22Rv1 (cell line): Measurements from ENCODE around the gene FBXO42.
A peak's percentile ranks its signal among the peaks of the same experiment; 100 is the strongest.
"Not testable (repeated sequence)": the region's sequence is repeated elsewhere in the genome, so short reads cannot be mapped to it uniquely, and the experiment has no call there.

Experiments
- H3K27ac ChIP-seq: fragments of 450-650 bp; 2 replicates; pipeline ENCODE4 v1.5.1; 2017
- ZFX ChIP-seq: fragments of 450-650 bp; IDR thresholded peaks from 2 replicates; pipeline ENCODE4 v1.6.1; 2017; ENCODE audit warnings: antibody characterized with exemption, borderline replicate concordance
- TF ChIP-seq, protein P1 (sequence below): fragments of 450-650 bp; IDR thresholded peaks from 2 replicates; pipeline ENCODE4 v1.5.1; 2017; ENCODE audit warnings: mild to moderate bottlenecking

Gene FBXO42

DNA sequence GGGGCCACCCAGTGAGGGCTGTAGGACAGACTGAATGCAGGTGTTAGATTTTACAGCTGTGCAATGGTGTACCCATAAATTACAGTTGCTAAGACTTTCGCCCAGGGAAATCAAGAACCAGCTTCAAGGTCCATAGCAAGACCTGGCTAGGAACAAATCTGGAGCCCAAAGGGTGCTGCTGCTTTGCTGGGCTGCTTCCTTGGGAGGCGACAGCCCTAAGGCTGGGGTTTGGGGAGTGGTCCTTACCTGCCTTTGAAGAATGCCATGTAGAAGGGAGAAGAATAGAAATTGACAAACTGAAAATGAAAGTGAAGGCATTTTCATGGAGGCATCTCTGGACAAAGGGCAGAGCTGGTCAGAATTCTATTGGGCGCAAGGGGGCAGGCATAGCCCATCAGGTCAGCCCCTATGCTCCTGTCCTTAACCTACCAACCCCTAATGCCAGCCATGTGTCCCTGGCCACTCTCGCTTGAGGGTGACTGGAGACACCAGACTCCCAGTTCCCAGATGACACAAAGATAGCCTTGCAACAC, 132.2 kb downstream of the FBXO42 start:
- no peak overlapping the region for H3K27ac ChIP-seq
- TF ChIP-seq ZFX, result no peak
- TF ChIP-seq, protein P1, sequence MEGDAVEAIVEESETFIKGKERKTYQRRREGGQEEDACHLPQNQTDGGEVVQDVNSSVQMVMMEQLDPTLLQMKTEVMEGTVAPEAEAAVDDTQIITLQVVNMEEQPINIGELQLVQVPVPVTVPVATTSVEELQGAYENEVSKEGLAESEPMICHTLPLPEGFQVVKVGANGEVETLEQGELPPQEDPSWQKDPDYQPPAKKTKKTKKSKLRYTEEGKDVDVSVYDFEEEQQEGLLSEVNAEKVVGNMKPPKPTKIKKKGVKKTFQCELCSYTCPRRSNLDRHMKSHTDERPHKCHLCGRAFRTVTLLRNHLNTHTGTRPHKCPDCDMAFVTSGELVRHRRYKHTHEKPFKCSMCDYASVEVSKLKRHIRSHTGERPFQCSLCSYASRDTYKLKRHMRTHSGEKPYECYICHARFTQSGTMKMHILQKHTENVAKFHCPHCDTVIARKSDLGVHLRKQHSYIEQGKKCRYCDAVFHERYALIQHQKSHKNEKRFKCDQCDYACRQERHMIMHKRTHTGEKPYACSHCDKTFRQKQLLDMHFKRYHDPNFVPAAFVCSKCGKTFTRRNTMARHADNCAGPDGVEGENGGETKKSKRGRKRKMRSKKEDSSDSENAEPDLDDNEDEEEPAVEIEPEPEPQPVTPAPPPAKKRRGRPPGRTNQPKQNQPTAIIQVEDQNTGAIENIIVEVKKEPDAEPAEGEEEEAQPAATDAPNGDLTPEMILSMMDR, result no peak

DNA sequence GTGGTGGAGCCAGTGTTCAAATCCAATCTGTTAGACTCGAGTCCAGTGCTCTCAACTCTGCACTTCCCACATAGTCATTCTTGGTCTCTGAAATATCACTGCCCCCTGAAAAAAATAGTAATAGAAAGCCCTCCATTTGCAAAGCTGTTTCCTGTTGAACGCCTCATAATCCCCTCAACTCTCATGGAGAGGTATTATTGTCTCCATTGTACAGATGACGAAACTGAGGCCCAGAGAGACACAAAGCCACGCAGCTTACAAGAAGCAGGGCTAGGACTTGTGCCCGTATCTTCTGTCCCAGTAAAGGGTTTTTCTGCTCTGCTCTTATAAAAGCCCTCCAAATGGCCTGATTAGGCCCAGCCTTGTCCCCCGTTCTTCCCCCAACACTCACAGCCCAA, 133.6 kb downstream of the FBXO42 start:
- H3K27ac ChIP-seq, result no peak overlapping the region
- no peak for TF ChIP-seq ZFX
- TF ChIP-seq, protein P1, result no peak

DNA sequence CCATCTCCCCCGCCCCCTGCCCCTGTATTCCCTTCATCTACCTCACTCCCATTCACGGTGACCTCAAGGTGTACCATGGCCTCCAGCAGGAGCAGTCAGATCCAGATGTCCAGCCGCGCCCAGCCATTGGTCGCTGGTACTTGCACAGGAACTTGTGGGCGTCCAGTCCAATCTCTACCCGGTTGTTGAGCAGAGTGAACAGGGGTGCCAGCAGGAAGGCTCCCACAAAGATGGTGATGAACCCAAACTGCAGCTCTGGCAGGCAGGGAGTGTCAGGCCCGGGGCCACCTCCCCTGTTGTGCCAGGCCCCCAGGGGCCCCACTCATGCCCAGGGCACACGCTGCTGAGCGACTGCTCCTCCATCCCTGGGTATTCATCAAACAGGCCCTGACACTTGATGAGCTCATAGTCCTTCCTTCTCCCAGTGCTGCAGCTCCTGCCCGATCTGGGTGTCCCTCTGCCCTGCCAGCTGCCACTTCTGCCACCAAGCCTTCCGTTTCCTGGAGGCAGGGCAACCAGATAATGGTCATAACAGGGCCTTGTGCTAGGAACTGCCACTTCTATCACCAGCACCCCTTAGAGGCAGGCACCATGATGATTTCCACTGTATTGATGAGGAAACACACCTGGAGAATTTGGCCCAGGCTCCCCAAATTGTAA, 134.1 kb downstream of the FBXO42 start:
- H3K27ac ChIP-seq, result no peak overlapping the region
- TF ChIP-seq ZFX, result no peak
- TF ChIP-seq, protein P1, result no peak

DNA sequence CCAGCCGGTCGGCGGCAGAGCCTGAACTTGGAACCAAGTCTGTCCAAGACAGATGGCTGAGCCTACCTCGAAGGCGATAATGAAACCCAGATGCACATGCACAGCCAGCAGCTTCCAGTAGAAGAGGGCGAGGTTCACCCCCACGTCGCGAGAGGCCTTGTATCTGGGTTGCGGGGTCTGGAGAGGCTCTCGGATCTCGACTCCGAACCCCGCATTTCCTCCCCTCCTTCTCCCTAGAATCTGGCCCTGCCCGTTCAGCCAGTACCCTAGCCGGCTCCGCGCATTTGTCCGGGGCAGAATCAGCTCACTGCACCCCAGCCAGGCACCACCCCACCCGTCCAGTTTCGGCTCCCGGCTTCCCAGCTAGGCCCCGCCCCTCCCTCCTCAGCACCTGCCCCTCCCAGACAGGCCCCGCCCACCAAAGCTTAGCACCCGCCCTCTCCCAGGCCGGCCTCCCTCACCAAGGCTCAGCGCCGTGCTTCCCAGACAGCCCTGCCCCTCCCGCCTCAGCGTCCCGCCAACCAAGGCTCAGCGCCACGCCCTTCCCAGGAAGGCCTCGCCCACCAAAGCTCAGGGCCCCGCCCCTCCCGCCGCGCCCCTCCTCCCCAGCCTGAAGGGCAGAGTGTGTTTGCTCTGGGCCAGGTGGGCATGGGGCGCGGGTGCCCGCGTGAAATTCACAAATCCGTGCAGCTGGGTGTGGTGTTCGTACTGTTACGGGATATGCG, 135.1 kb downstream of the FBXO42 start:
- TF ChIP-seq, protein P1, result no peak
- no peak for TF ChIP-seq ZFX
- H3K27ac ChIP-seq, result peak overlapping the region; percentile 25; the same call in 1 of the 2 replicates

DNA sequence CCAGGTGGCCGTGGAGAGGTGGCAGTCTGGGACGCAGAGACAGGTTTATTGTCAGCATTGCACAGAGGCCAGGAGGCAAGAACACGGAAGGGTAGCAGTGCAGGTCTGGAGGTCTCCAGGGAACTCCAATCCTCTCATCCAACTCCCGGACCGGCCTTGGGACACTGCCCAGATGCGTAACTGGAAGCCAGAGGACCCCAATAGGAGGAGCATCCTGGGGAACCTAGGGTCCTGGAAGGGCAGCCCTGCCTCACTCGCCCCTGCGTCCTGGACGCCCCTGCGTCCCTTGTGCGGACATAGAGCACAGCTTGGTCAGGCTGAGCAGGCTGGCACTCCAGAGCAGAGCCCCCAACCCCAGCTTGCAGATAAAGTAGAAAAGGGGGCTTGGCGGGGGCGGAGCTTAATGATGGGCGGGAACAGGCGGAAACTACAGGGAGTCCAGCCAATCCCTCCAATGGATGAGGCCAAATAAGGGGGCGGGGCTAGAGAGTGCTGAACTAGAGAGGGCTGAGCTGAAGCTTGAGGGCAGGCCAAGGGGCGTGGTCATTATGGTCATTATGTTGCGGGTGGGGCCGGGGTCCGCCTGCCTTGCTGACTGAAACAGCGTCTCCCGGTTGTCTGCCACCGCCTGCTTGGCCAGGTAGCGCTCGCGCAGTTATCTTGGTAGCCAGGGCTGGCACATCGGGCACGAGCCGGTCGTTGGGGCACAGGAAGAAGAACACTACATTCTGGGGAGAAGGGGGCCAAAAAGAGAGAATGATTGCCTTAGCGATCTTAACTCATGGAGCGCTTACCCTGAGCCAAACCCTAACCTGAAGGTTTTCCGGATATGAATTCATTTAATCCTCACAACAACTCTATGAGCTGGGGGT, 136.2 kb downstream of the FBXO42 start:
- TF ChIP-seq, protein P1, result no peak
- TF ChIP-seq ZFX, result no peak

DNA sequence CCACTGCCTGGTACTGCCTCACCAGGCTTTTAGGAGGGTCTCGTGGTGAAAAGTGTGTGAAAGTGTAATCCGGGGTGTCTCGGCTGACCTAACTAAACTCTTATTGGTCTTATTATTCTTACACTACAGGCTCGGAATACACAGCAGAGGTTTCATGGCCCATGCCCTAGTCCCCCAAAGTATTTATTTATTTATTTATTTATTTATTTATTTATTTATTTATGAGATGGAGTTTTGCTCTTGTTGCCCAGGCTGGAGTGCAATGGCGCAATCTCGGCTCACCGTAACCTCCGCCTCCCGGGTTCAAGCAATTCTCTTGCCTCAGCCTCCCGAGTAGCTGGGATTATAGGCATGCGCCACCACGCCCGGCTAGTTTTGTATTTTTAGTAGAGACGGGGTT, 137.0 kb downstream of the FBXO42 start:
- not testable (repeated sequence) for H3K27ac ChIP-seq

More for the DNA sequence above, 136.2 kb downstream of the FBXO42 start:
- H3K27ac ChIP-seq, result peak overlapping the region; percentile 25; the same call in 1 of the 2 replicates

DNA sequence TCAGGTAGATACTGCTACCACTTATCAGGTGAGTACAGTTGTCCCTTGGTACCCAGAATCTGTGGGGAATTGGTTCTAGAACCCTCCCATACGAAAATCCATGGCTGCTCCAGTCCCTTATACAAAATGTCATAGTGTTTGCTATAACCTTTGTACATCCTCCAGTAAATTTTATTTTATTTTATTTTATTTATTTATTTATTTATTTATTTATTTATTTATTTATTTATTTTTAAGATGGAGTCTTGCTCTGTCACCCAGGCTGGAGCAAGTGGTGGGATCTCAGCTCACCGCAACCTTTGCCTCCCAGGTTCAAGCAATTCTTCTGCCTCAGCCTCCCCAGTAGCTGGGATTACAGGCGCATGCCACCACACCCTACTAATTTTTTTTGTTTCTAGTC, 138.7 kb downstream of the FBXO42 start:
- not testable (repeated sequence) for H3K27ac ChIP-seq

DNA sequence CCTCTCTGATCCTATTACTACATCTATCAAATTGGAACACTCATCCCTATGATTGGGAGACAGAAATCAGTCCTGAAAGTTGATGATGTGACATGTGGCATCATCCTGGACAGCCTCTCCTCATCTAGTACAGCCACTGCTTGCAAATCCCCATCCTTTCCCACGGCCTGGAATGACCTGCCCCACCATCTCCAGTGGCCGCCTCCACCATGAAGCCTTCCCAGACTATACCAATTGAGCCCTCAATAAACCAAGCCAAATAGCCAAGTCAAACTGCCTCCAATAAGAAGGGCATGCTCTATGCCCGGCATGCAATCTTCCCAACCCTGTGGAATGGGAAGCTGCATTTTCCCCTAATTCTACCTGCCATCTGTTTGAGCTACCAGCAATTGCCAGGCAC, 139.3 kb downstream of the FBXO42 start:
- no peak for TF ChIP-seq ZFX
- TF ChIP-seq, protein P1, result no peak
- no peak overlapping the region for H3K27ac ChIP-seq
